Suprapubic skin (tissue), 4 donors: ENCODE measurements around the gene NFIB. TPM values are rescaled to one million over a fixed set of nuclear protein-coding genes. Genes with fewer than 3 reads are reported as not detected.

Experiments used
- DNase-seq, 2 donors: peaks; one replicate each; pipeline ENCODE4 v3.0.0-alpha.2; 2019; ENCODE audit warnings: low spot score in 2 of 2
- H3K27ac ChIP-seq: fragments of 200-600 bp; sonication (generic); one replicate; pipeline ENCODE4 v1.5.1; 2019
- H3K27me3 ChIP-seq: fragments of 200-600 bp; sonication (generic); one replicate; pipeline ENCODE4 v1.5.1; 2019
- H3K36me3 ChIP-seq: fragments of 200-600 bp; sonication (generic); one replicate; pipeline ENCODE4 v1.5.1; 2019
- H3K4me1 ChIP-seq: fragments of 200-600 bp; sonication (generic); one replicate; pipeline ENCODE4 v1.5.1; 2019
- H3K4me3 ChIP-seq: fragments of 200-600 bp; sonication (generic); one replicate; pipeline ENCODE4 v1.5.1; 2019; ENCODE audit warnings: mild to moderate bottlenecking
- H3K9me3 ChIP-seq: fragments of 200-600 bp; sonication (generic); one replicate; pipeline ENCODE4 v1.5.1; 2019
- CTCF ChIP-seq, 2 donors: fragments of 200-600 bp in 1 of 2; fragments of 450-650 bp in 1 of 2; sonication (generic) in 1 of 2; IDR thresholded peaks; one replicate each; pipeline ENCODE4 v1.5.1; 2016 to 2019; ENCODE audit warnings: antibody characterized with exemption in 2 of 2, mild to moderate bottlenecking in 1 of 2, moderate library complexity in 1 of 2
- EP300 ChIP-seq: sonication (generic); formaldehyde crosslinking; IDR thresholded peaks from one replicate; pipeline ENCODE4 v1.6.1; 2017; ENCODE audit warnings: antibody characterized with exemption
- POLR2A ChIP-seq, 2 donors: fragments of 450-650 bp; IDR thresholded peaks; one replicate each; pipeline ENCODE4 v1.6.1; 2017; ENCODE audit warnings: antibody characterized with exemption in 2 of 2, mild to moderate bottlenecking in 2 of 2, moderate library complexity in 2 of 2
- POLR2AphosphoS5 ChIP-seq, 3 donors: sonication (generic); formaldehyde crosslinking; IDR thresholded peaks; one replicate each; pipeline ENCODE4 v1.6.1; 2017; ENCODE audit warnings: antibody characterized with exemption in 3 of 3
- WGBS: methylation state at CpG from one replicate; pipeline ENCODE4 v1.1.5; 2018; 5-methylcytosine and 5-hydroxymethylcytosine counted together
- total RNA-seq, 4 donors: library from RNA; depleted of rRNA; stranded (reverse); fragments of >200 nt; gene quantifications; one replicate each; pipeline ENCODE4 v1.1.0, GENCODE V29; 2016

NFIB gene
- total RNA-seq, 4 donors from 2014 or later, result 90.4 to 204 (median 112) TPM

GRCh38 chr9:14348373-14349145, 34.6 kb upstream of the NFIB start:
- no peak for DNase-seq
- Histone ChIP-seq H3K4me1 (peaks cover 83% of the 10 kb centered on the region), H3K27me3 (peaks cover 17% of the 10 kb centered on the region), H3K36me3 (no peaks in the 10 kb centered on the region), H3K9me3 (no peaks in the 10 kb centered on the region), H3K27ac (peak overlapping the region; percentile 88), H3K4me3 (peak overlapping the region; percentile 61)
- 4% methylated on average over 40 of the region's 43 CpGs for WGBS
- TF ChIP-seq POLR2A (IDR thresholded peaks at IDR 0.05) (no peak), CTCF (IDR thresholded peaks at IDR 0.05) (no peak), POLR2AphosphoS5 (IDR thresholded peaks at IDR 0.05) (no peak), EP300 (no peak)

- WGBS, result 0% methylated on average over 10 of the region's 10 CpGs
- Histone ChIP-seq H3K4me1 (peaks cover 83% of the 10 kb centered on the region), H3K9me3 (no peaks in the 10 kb centered on the region), H3K4me3 (peak overlapping the region; percentile 61), H3K36me3 (no peaks in the 10 kb centered on the region), H3K27ac (peak overlapping the region; percentile 88), H3K27me3 (peaks cover 17% of the 10 kb centered on the region)
- DNase-seq, result no peak
- TF ChIP-seq POLR2A (IDR thresholded peaks at IDR 0.05) (no peak), POLR2AphosphoS5 (IDR thresholded peaks at IDR 0.05) (no peak), CTCF (IDR thresholded peaks at IDR 0.05) (no peak), EP300 (no peak)
Measured at GRCh38 chr9:14348123-14348372, 34.1 kb upstream of the NFIB start.

- under 1% methylated on average over 22 of the region's 53 CpGs for WGBS
- H3K27me3 ChIP-seq, result peaks cover 17% of the 10 kb centered on the region
Measured at GRCh38 chr9:14347406-14348122, 33.6 kb upstream of the NFIB start.

GRCh38 chr9:14346811-14347405, 33.0 kb upstream of the NFIB start:
- Histone ChIP-seq H3K27me3 (peaks cover 17% of the 10 kb centered on the region), H3K27ac (peak overlapping the region; percentile 88)
- 11% methylated on average over 32 of the region's 37 CpGs for WGBS

More at GRCh38 chr9:14347406-14348122, 33.6 kb upstream of the NFIB start:
- peak in 1 of 3 donors; percentile 63 for TF ChIP-seq POLR2AphosphoS5 (IDR thresholded peaks at IDR 0.05)
- TF ChIP-seq POLR2A (IDR thresholded peaks at IDR 0.05), result peak in 1 of 2 donors; percentile 14
- TF ChIP-seq EP300, result no peak
- TF ChIP-seq CTCF (IDR thresholded peaks at IDR 0.05), result no peak
- Histone ChIP-seq H3K9me3 (no peaks in the 10 kb centered on the region), H3K4me1 (peaks cover 79% of the 10 kb centered on the region), H3K27ac (peak overlapping the region; percentile 88), H3K36me3 (no peaks in the 10 kb centered on the region), H3K4me3 (peak overlapping the region; percentile 61)
- DNase-seq, result no peak

More at GRCh38 chr9:14346811-14347405, 33.0 kb upstream of the NFIB start:
- TF ChIP-seq POLR2AphosphoS5 (IDR thresholded peaks at IDR 0.05) (no peak), CTCF (IDR thresholded peaks at IDR 0.05) (no peak), EP300 (no peak), POLR2A (IDR thresholded peaks at IDR 0.05) (no peak)
- Histone ChIP-seq H3K9me3 (no peaks in the 10 kb centered on the region), H3K36me3 (no peaks in the 10 kb centered on the region), H3K4me3 (peak overlapping the region; percentile 61), H3K4me1 (peaks cover 76% of the 10 kb centered on the region)
- no peak for DNase-seq
